IMR-90 (cell line): ENCODE data around the gene RIPK3. TPM values are rescaled to one million over a fixed set of nuclear protein-coding genes. Genes with fewer than 3 reads are reported as not detected.

Experiments
- ATAC-seq: fragments of 200-7000 bp; cut with Tn5 transposase; 2 replicates; pipeline ENCODE4 v1.9.1; 2020; ENCODE audit warnings: low read depth, mild to moderate bottlenecking, moderate library complexity
- BruUV-seq: library from RNA; stranded (reverse); fragments of 400-500 nt; replicated peaks from 2 replicates; lab custom pipeline; 2021; lab: Mats Ljungman, UMichigan
- CTCF ChIA-PET: fragments of 300-600 bp; formaldehyde crosslinking; extraction: SDS; loops from one replicate; lab custom pipeline; 2021; ENCODE audit warnings: antibody characterized with exemption; lab: Yijun Ruan, JAX
- POLR2A ChIA-PET: fragments of 300-600 bp; sonication (Branson Sonifier 250); formaldehyde crosslinking; loops from one replicate; lab custom pipeline; 2022; ENCODE audit warnings: antibody characterized with exemption; ENCODE audit not compliant: unreplicated experiment; lab: Charles Lee
- DNase-seq: peaks from one replicate; pipeline ENCODE4 v3.0.0; 2013
- H2AFZ ChIP-seq: replicated peaks from 2 replicates; pipeline ENCODE3; 2013; ENCODE audit warnings: low read length, mild to moderate bottlenecking; ENCODE audit not compliant: poor library complexity
- H2AK5ac ChIP-seq: 2 replicates; pipeline ENCODE4 v1.6.1; 2013; ENCODE audit warnings: low read depth, low read length, inconsistent platforms
- H2AK9ac ChIP-seq: replicated peaks from 2 replicates; pipeline ENCODE3; 2013; ENCODE audit warnings: mild to moderate bottlenecking, low read depth, low read length, moderate library complexity; ENCODE audit not compliant: poor library complexity
- H2BK120ac ChIP-seq: 2 replicates; pipeline ENCODE4 v1.6.1; 2013; ENCODE audit warnings: low read depth, low read length, inconsistent platforms
- H2BK15ac ChIP-seq: 3 replicates; pipeline ENCODE4 v1.6.1; 2013; ENCODE audit warnings: low read depth, low read length, inconsistent platforms
- H2BK20ac ChIP-seq: 2 replicates; pipeline ENCODE4 v1.6.1; 2013; ENCODE audit warnings: low read depth, mild to moderate bottlenecking, inconsistent platforms, low read length, moderate library complexity
- H2BK5ac ChIP-seq: 2 replicates; pipeline ENCODE4 v1.6.1; 2013; ENCODE audit warnings: mild to moderate bottlenecking, low read depth, low read length, inconsistent platforms; ENCODE audit not compliant: poor library complexity, severe bottlenecking
- H3K14ac ChIP-seq: replicated peaks from 2 replicates; pipeline ENCODE4 v1.6.1; 2013; ENCODE audit warnings: low read depth, low read length, inconsistent platforms
- H3K18ac ChIP-seq: 2 replicates; pipeline ENCODE4 v1.6.1; 2013; ENCODE audit warnings: low read depth, low read length, control low read depth
- H3K23ac ChIP-seq: 2 replicates; pipeline ENCODE4 v1.6.1; 2013; ENCODE audit warnings: low read depth, low read length, inconsistent platforms
- H3K27ac ChIP-seq: 2 replicates; pipeline ENCODE4 v1.5.1; 2013; ENCODE audit warnings: mild to moderate bottlenecking, control low read depth, low read length; ENCODE audit not compliant: insufficient read depth
- H3K27me3 ChIP-seq: 2 replicates; pipeline ENCODE4 v1.6.1; 2013; ENCODE audit warnings: low read length; ENCODE audit not compliant: control insufficient read depth, insufficient read depth
- H3K36me3 ChIP-seq: 2 replicates; pipeline ENCODE4 v1.6.1; 2013; ENCODE audit warnings: low read length, mixed read lengths; ENCODE audit not compliant: control insufficient read depth, insufficient read depth
- H3K4ac ChIP-seq: 2 replicates; pipeline ENCODE4 v1.6.1; 2013; ENCODE audit warnings: low read depth, low read length, inconsistent platforms
- H3K4me1 ChIP-seq: 2 replicates; pipeline ENCODE4 v1.6.1; 2013; ENCODE audit warnings: low read length, mixed read lengths; ENCODE audit not compliant: control insufficient read depth, insufficient read depth
- H3K4me2 ChIP-seq: 2 replicates; pipeline ENCODE4 v1.6.1; 2013; ENCODE audit warnings: low read depth, mild to moderate bottlenecking, control low read depth, low read length, moderate library complexity
- H3K4me3 ChIP-seq: 2 replicates; pipeline ENCODE4 v1.5.1; 2013; ENCODE audit warnings: low read depth, mild to moderate bottlenecking, control low read depth, low read length, moderate library complexity; ENCODE audit not compliant: insufficient read depth
- H3K56ac ChIP-seq: 2 replicates; pipeline ENCODE4 v1.6.1; 2013; ENCODE audit warnings: low read length, inconsistent platforms; ENCODE audit not compliant: insufficient read depth; ENCODE audit errors: extremely low read depth
- H3K79me1 ChIP-seq, 2 experiments: 2 replicates each; pipeline ENCODE4 v1.6.1; 2013; ENCODE audit warnings: low read length in 2 of 2, inconsistent platforms in 1 of 2, low read depth in 1 of 2
- H3K9ac ChIP-seq: 2 replicates; pipeline ENCODE4 v1.6.1; 2013; ENCODE audit warnings: low read depth, low read length, control low read depth
- H3K9me1 ChIP-seq: 2 replicates; pipeline ENCODE4 v1.6.1; 2013; ENCODE audit warnings: low read length, inconsistent platforms; ENCODE audit not compliant: insufficient read depth
- H3K9me3 ChIP-seq: 2 replicates; pipeline ENCODE4 v1.6.1; 2013; ENCODE audit warnings: low read length; ENCODE audit not compliant: control insufficient read depth, insufficient read depth
- H4K20me1 ChIP-seq: 2 replicates; pipeline ENCODE4 v1.6.1; 2013; ENCODE audit warnings: low read length, inconsistent platforms; ENCODE audit not compliant: insufficient read depth
- H4K5ac ChIP-seq: 2 replicates; pipeline ENCODE4 v1.6.1; 2013; ENCODE audit warnings: mild to moderate bottlenecking, low read depth, low read length, control low read depth
- H4K8ac ChIP-seq, 2 experiments: 2 replicates each; pipeline ENCODE4 v1.6.1; 2013; ENCODE audit warnings: low read depth in 2 of 2, low read length in 2 of 2, control low read depth in 1 of 2, inconsistent platforms in 1 of 2
- H4K91ac ChIP-seq: 2 replicates; pipeline ENCODE4 v1.6.1; 2013; ENCODE audit warnings: low read depth, low read length, inconsistent platforms; ENCODE audit not compliant: insufficient read depth
- BHLHE40 ChIP-seq: fragments of 150-350 bp; IDR thresholded peaks from 2 replicates; pipeline ENCODE4 v1.6.1; 2016; ENCODE audit warnings: mild to moderate bottlenecking, low read depth, low read length
- CEBPB ChIP-seq: IDR thresholded peaks from 2 replicates; pipeline ENCODE4 v1.6.1; 2012; ENCODE audit warnings: low read depth, low read length, improper control_type of control experiment
- CHD1 ChIP-seq: IDR thresholded peaks from 2 replicates; pipeline ENCODE4 v1.6.1; 2012; ENCODE audit warnings: low read depth, low read length, improper control_type of control experiment
- CTCF ChIP-seq: conservative IDR thresholded peaks from 2 replicates; pipeline ENCODE4 v1.5.1; 2012; ENCODE audit warnings: mild to moderate bottlenecking, low read depth, low read length, improper control_type of control experiment
- ELK1 ChIP-seq: fragments of 150-350 bp; IDR thresholded peaks from 2 replicates; pipeline ENCODE4 v1.6.1; 2016; ENCODE audit warnings: low read depth, mild to moderate bottlenecking, low read length, moderate library complexity, borderline replicate concordance
- FOS ChIP-seq: fragments of 150-350 bp; IDR thresholded peaks from 2 replicates; pipeline ENCODE4 v1.6.1; 2016; ENCODE audit warnings: low read depth, low read length
- MAFK ChIP-seq: IDR thresholded peaks from 2 replicates; pipeline ENCODE4 v1.6.1; 2012; ENCODE audit warnings: low read depth, low read length, improper control_type of control experiment
- MAZ ChIP-seq: IDR thresholded peaks from 2 replicates; pipeline ENCODE4 v1.6.1; 2012; ENCODE audit warnings: low read depth, mild to moderate bottlenecking, low read length, improper control_type of control experiment, moderate library complexity, borderline replicate concordance
- MXI1 ChIP-seq: IDR thresholded peaks from 2 replicates; pipeline ENCODE4 v1.6.1; 2012; ENCODE audit warnings: low read depth, mild to moderate bottlenecking, low read length, moderate library complexity, borderline replicate concordance
- NFE2L2 ChIP-seq: fragments of 150-350 bp; IDR thresholded peaks from 2 replicates; pipeline ENCODE4 v1.6.1; 2016; ENCODE audit warnings: low read depth, mild to moderate bottlenecking, low read length
- POLR2A ChIP-seq: IDR thresholded peaks from 2 replicates; pipeline ENCODE4 v1.6.1; 2012; ENCODE audit warnings: mild to moderate bottlenecking, low read depth, low read length
- RAD21 ChIP-seq: IDR thresholded peaks from 2 replicates; pipeline ENCODE4 v1.6.1; 2012; ENCODE audit warnings: low read length, improper control_type of control experiment
- RCOR1 ChIP-seq: IDR thresholded peaks from 2 replicates; pipeline ENCODE4 v1.6.1; 2012; ENCODE audit warnings: mild to moderate bottlenecking, low read length, improper control_type of control experiment; ENCODE audit not compliant: insufficient replicate concordance
- RFX5 ChIP-seq: IDR thresholded peaks from 2 replicates; pipeline ENCODE4 v1.8.0; 2012; ENCODE audit warnings: low read depth, mild to moderate bottlenecking, low read length, moderate library complexity
- SMC3 ChIP-seq: fragments of 150-350 bp; IDR thresholded peaks from 2 replicates; pipeline ENCODE4 v1.6.1; 2016; ENCODE audit warnings: low read depth, mild to moderate bottlenecking, antibody characterized with exemption, low read length, moderate library complexity
- USF2 ChIP-seq: fragments of 150-350 bp; IDR thresholded peaks from 2 replicates; pipeline ENCODE4 v1.6.1; 2017; ENCODE audit warnings: mild to moderate bottlenecking, antibody characterized with exemption, low read length, low read depth
- WGBS, 2 experiments: methylation state at CpG; one replicate each; pipeline versions ENCODE4 v1.1.5 to v1.1.7; 2013; ENCODE audit warnings: missing lambda C conversion rate in 2 of 2; ENCODE audit not compliant: insufficient read length in 1 of 2; ENCODE audit errors: extremely low coverage in 2 of 2; 5-methylcytosine and 5-hydroxymethylcytosine counted together
- dilution Hi-C: fragments of 300-500 bp; cut with HindIII; formaldehyde crosslinking; loops from one replicate; pipeline ENCODE4 v1.14.3; 2018; ENCODE audit warnings: low sequenced_read_pairs; ENCODE audit not compliant: unreplicated experiment
- in situ Hi-C: fragments of 300-500 bp; cut with MboI; formaldehyde crosslinking; loops from 3 replicates; pipeline ENCODE4 v1.14.3; 2019; ENCODE audit warnings: low sequenced_read_pairs, inconsistent platforms, mixed read lengths
- intact Hi-C: fragments of 100-400 bp; cut with micrococcal nuclease; formaldehyde crosslinking; loops from 2 replicates; pipeline ENCODE4 v1.10.0; 2022
- polyA plus RNA-seq, 3 experiments: library from polyadenylated mRNA; depleted of rRNA; stranded (reverse); fragments of >200 nt; gene quantifications; 2 replicates each; pipeline ENCODE4 v1.2.3, GENCODE V29; 2012; ENCODE audit warnings: low replicate concordance in 1 of 3
- total RNA-seq: library from RNA; depleted of rRNA; stranded (reverse); fragments of >200 nt; gene quantifications from 2 replicates; pipeline ENCODE4 v1.2.3, GENCODE V29; 2012

The RIPK3 gene
- total and polyA plus RNA-seq, 2 of the 4 experiments (the other 2 are of a cell fraction), result 0.09 TPM; not detected in 1

GRCh38 chr14:24377126-24377525, 37.3 kb upstream of the RIPK3 start:
- ATAC-seq (no peak), DNase-seq (no peak)
- no peak overlapping the region for H2BK120ac ChIP-seq
- intact Hi-C loops (no loop called here), in situ Hi-C loops (no loop called here), dilution Hi-C loops (no loop called here)
- no peak overlapping the region for H2BK5ac ChIP-seq
- no peaks in the 10 kb centered on the region for H3K27me3 ChIP-seq
- peaks cover 3% of the 10 kb centered on the region; the same call in 1 of the 2 replicates for H3K4me1 ChIP-seq
- no TSS peak for BruUV-seq
- CTCF ChIA-PET, result interaction anchor here (1.0 kb wide), 1 partner anchor 43 kb away, joined by 3 read pairs; no protein-coding TSS in a partner anchor
- H3K23ac ChIP-seq, result no peak overlapping the region
- peaks cover 61% of the 10 kb centered on the region for H3K36me3 ChIP-seq
- TF ChIP-seq FOS (no peak), MAFK (no peak), NFE2L2 (no peak), BHLHE40 (no peak), MXI1 (no peak), RFX5 (no peak), RCOR1 (no peak), ELK1 (no peak), CTCF (no peak), USF2 (no peak), CEBPB (no peak), POLR2A (no peak), SMC3 (no peak), MAZ (no peak), RAD21 (no peak), CHD1 (no peak)
- H2AK9ac ChIP-seq, result no peak overlapping the region
- WGBS, 2 experiments, result no CpG with 5 or more reads among the region's 7 CpGs
- H3K9ac ChIP-seq, result no peak overlapping the region
- peaks cover 0 to 3% of the 10 kb centered on the region in 2 experiments; a peak in 1 of 4 replicates for H3K79me1 ChIP-seq
- 0 out of 2 replicates have a peak, but pooled peaks cover 3% of the 10 kb centered on the region for H4K20me1 ChIP-seq
- no peak overlapping the region for H4K8ac ChIP-seq
- POLR2A ChIA-PET, result no interaction called here
- no peak overlapping the region for H3K27ac ChIP-seq
- no peak overlapping the region for H3K4ac ChIP-seq
- no peak overlapping the region for H4K5ac ChIP-seq
- no peaks in the 10 kb centered on the region for H3K9me3 ChIP-seq
- no peak overlapping the region for H3K14ac ChIP-seq
- no peak overlapping the region for H3K18ac ChIP-seq
- H2BK20ac ChIP-seq, result no peak overlapping the region
- no peak overlapping the region for H3K4me2 ChIP-seq
- no peak overlapping the region for H3K56ac ChIP-seq
- no peak overlapping the region for H3K4me3 ChIP-seq
- no peak overlapping the region for H2AFZ ChIP-seq
- H4K91ac ChIP-seq, result no peak overlapping the region
- no peak overlapping the region for H2BK15ac ChIP-seq
- H2AK5ac ChIP-seq, result no peak overlapping the region
- peaks cover 10% of the 10 kb centered on the region for H3K9me1 ChIP-seq
